Stimulated activated CD4-positive, alpha-beta T cell treated with anti-CD3 and anti-CD28 coated beads, Interleukin-1b, Interleukin-23, amount 100 ng/mL, for 4 hours (primary cell): ENCODE results near the gene PCLO.
"Not testable (repeated sequence)": the region's sequence is repeated elsewhere in the genome, so short reads cannot be mapped to it uniquely, and the experiment has no call there.

Experiments
- DNase-seq, 2 donors: peaks; one replicate each; pipeline ENCODE4 v3.0.0-alpha.2; 2020; ENCODE audit warnings: low read depth in 2 of 2

PCLO gene

GRCh38 chr7:83142365-83142764, 20.3 kb downstream of the PCLO start:
- DNase-seq, result no peak

DNA sequence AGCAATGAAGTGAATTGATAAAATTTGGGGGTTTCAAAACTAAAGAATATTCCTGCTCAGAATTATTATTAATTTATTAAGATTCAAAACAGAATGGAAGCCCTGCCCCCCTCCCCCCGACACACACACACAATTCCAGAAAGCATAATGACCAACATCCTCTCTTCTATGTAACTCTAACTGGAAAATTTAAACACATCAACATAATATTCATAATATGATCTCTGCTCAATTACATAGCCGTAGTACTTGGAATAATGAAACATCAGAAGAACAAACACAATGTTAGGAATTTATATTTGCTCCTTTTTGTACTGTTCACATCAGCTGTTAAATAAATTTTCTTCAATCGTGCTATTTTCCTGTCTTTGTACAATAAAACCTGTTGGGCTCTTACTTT, 20.8 kb downstream of the PCLO start:
- no peak for DNase-seq

DNA sequence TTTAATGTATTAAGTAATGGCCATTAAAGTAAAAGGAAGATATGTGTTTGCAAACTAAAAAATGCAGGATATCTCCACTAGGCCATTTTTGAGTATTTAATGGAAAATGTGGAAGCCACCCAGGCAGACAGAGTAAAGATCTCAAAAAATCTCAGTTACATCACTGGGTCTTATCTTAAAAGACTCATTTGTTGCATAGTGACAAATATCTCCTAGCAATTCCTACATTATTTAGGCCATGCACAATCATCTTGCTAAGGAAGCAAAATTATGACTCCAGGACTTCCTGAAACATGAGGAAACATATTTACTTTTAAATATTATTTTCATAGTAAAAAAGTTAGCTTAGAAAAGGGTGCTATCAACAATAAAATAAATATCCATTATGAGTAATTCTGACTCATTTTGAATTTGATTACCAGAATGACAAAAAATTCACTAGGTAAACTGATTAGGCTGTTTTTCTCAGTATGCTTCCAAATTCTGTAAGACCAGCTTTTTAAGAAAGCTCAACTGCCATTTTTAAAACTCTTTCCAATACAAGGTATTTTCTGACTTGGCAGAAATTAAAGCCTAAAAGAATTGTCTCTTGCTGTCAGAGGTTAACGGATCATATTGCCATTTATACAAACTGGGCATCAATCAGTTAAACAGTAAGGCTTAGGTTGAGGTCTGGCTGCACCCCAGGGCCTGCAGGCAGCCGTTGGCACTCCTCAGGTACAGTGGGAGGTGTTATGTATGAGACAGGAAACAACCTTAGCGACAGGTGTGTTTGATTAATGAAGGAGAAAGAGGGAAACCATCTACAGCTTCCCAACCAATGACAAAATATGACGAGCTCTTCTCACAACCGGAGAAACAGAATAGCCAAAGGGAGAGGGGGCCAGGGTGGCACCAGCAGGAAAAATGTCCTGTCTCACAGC, 31.8 kb downstream of the PCLO start:
- DNase-seq, result no peak

- no peak for DNase-seq
Observed at GRCh38 chr7:83130191-83130590, 32.5 kb downstream of the PCLO start.

DNA sequence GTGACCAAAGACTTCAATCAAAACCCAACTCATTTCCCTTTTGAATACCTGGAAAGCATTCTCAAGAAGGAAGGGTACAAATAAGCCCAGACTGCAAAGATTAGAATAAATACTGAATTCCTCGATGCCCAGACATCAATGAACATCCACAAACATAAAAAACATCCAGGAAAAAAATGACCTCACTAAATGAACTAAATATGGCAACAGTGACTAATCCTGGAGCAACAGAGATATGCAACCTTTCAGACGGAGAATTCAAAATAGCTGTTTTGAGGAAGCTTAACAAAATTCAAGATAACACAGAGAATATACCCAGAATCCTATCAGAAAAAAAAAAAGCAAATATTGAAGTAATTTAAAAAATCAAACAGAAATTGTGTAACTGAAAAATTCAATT, 43.2 kb downstream of the PCLO start:
- DNase-seq, result no peak

DNA sequence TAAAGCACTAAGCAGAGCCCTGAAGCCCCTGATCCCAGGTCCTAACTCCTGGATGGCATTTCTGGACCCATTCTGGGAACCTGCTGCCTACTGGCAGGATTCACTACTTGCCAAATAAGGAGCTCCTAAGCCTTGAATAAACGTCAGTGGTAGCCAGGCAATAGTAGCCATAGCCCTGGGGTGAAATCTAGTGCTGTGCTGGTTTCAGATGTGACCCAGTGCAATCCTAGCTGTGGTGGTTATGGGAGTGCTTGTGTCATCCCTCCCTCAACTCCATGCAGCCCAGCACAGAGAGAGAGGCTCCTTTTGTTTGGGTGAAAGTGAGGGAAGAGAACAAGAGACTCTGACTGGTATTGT, 43.7 kb downstream of the PCLO start:
- DNase-seq, result no peak

GRCh38 chr7:83118347-83119025, 44.2 kb downstream of the PCLO start:
- no peak for DNase-seq

DNA sequence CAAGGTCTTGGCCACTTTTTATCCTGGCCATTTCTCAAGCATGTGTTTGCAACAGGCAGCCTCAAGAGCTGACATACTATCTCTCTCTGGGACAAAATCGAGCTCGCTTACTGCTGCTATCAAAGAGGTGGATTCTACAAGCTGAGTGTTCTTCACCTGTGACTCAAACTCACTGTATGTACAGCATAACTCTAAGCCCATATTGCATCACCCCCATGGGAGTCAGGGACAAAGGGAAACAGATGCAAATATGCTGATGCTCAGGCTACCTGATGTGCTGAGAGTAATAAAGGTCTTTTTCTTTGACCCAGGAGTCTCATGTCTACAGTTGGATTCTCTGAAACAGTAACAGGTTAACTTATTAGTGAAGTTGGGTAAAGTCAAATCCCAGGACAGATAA, 45.2 kb downstream of the PCLO start:
- no peak for DNase-seq

GRCh38 chr7:83111391-83111790, 51.3 kb downstream of the PCLO start:
- DNase-seq, result no peak

GRCh38 chr7:83109352-83109751, 53.3 kb downstream of the PCLO start:
- DNase-seq, result no peak

DNA sequence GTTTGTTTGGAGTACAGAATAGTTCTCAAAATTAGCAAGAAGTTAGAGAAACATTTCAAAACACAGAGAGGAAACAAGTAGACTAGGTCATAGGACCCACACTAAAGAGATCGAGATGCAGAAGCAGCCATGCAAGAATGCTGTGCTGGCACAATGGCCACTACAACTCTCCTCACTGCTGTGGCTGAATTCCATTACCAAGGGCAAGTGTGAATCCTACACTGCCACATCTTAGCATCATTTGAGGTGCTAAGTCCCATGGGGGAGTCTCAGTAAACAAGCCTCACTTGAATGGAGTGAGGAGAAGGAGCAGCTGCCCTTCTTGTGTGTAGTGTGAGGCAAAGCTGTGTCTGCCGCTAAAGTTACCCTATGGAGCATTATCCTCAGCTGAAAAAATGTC, 56.7 kb downstream of the PCLO start:
- no peak for DNase-seq

DNA sequence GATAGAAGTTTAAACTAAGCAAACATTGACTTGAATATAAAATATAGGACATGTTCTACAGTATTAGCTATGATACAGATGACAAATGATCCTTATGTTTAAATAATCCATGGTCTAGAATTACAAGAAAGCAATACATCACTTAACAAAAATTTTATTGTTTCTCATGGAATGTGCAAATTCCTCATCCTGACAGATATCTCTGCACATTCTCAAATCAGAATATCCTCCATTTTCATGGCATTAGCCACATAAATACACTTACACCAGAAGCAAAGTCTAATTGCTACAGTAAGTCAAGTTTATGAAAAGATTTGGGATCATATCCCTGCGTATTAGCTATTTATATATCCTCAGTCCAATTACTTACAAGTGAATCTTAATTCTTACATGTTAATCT, 57.6 kb downstream of the PCLO start:
- no peak for DNase-seq

DNA sequence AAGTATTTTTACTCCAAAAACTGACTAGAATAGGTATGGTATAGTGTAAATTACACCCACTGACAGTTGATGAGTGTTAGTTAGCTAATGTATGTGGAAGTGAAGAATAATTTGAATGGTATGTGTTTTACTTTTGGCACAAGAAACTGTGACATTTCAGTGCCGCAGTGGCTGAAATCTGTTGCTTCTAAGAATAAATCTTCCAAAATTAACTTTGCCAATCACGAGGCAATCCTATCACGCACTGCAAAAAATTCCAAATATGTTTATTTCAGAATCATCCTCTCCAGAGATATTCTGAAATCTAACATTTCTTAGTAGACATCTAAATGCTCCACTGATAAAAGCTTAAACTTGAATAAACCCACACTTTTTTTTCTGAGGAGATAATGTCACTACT, 61.2 kb downstream of the PCLO start:
- no peak for DNase-seq

DNA sequence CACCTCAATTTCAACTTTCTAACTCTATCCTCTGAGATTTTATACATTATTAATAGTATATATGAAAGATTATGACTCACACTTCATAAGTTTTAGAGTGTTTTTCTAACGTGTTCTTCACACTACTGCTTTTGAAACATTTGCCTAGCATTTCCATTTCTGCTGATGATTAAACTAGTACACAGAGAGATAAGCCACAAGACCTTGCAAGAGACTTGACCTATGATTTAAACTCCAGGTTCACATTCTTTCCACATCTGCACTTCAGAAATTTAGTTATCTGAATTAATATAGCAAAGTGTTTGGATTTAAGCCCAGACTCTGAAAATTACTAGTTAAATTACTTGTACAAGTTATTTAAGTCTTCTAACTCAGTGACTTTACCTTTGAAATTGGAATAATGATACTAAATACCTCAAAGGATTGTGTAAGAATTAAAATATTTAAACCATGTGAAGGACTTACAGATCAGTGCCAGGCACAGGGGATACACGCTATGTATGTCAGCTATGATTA, 66.6 kb downstream of the PCLO start:
- no peak for DNase-seq

DNA sequence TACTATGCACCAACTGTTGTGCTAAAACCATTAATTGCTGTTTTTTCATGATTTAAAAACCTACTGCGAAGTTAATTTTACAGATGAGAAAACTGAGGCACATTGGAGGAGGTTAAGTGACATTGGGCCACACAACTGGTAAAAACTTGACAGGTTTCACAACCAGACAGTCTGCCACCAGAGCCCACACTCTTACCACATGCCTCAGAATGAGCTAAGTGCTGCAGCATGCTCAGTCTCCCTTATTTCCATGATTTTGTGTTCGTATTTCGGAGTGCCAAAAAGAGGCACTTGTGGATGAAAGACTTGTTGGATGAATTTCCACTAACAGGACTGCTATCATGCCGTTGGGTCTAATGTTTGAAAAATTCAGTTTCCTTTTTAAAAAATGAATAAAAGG, 77.4 kb downstream of the PCLO start:
- DNase-seq, result no peak

DNA sequence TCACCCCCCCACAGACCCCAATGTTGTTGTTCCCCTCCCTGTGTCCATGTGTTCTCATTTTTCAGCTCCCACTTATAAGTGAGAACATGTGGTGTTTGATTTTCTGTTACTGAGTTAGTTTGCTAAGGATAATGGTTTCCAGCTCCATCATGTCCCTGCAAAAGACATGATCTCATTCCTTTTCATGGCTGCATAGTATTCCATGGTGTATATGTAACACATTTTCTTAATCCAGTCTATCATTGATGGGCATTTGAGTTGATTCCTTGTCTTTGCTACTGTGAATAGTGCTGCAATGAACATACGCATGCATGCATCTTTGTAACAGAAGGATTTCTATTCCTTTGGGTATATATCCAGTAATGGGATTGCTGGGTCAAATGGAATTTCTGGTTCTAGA, 82.8 kb downstream of the PCLO start:
- not testable (repeated sequence) for DNase-seq

- no peak for DNase-seq
Observed at GRCh38 chr7:83077328-83077727, 85.4 kb downstream of the PCLO start.

DNA sequence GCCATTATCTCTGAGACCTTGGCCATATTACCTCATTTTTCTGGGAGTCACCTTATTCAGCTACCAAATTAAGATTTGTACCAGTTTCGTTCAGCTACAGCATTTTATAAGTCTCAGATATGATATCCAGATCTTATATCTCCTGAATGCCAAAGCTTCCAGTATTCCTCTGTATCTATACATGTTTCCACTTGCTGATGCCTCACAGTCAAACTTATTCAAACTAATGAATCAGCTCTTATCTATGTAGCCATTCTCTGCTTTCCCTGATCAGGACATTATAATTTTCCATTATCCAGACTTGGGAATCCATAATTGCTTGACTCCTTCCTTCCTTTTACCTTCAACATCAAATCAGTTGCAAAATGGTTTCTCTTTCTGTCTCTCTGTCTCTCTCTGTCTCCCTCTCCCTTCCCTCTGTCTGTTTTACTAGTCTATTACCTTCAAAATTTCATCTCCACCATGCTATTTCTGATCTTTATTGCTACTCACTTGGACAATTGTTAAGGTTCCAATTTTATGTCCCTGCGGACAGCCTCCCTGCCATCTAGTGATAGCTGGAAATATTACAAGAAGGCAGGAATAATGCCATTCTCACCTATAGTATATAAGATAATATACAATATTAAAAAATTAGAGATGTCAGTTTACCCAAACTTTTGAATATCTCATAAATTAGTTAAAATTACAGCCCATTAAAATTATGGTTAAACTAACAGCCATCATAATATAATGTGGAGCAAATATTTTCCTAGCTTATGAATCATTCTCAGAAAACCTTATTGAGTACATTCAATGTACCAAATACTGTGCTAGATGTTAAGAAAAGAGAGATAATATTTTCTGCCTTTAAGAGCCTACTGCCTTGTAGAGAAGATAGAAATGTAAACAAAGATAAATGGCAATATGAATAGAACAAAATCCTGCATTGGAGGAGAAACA, 89.8 kb downstream of the PCLO start:
- DNase-seq, result no peak

DNA sequence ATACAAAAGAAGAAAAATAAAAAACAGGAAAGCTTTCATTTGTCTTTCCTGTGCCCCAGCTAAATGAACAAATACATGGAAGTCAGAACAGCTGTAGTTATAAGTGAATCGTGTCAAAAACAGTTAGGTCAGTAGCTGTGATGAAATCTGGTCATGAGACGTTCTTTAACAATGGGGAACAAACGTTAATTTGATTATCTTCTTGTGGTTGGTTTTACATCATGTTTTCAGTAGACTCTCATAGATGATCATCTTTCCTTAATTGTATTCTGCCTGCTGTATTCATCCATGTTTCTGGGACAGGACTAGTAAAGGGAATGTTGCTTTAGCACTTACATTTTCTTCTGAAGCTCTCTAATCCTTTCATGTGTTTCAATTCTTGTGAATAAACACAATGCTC, 97.0 kb downstream of the PCLO start:
- no peak for DNase-seq

DNA sequence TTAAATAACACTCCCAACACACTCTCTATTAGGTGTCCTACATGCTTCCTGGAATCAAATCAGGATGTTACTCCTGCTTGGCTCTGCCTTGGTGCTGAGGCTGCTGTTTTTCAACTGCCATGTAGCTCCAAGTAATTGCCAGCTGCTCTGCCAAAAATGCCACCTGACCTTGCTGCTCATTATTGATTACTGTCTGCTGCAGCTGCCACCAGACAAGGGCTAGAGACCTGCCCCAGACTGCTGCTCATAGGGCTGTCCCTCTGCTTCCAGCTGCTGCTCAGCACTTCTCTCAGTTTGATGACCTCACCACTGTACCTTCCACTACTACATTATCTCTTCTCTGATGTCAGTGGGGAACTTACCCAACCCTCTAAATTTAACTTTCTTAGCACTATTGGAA, 102.5 kb downstream of the PCLO start:
- no peak for DNase-seq

DNA sequence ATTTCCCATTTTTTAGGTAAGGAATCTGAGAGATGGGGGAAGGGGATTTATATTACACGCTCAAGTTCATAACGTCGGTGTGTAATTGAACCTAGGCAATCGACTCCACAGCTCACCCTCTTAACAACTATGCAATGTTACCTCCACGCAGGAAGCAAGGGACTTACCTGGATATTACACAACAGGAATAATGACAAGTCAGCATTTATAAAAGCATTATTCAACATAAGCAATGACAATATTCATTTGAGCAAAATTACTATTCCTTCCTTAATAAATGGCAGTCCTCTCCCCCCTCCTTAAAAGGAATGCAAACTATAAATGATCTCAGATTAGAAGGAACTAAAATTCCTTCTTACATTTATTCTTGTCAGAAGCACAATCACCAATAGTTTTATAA, 104.0 kb downstream of the PCLO start:
- no peak for DNase-seq

- DNase-seq, result no peak
Observed at GRCh38 chr7:83055197-83055596, 107.5 kb downstream of the PCLO start.
